HL-60 (cell line): Measurements from ENCODE around the gene EPHX1.

Experiments used
- DNase-seq, 2 experiments: peaks; one replicate each; pipeline ENCODE4 v3.0.0-alpha.2; 2010 to 2020; ENCODE audit warnings: low read depth in 1 of 2, low spot score in 1 of 2
- H3K27ac ChIP-seq: fragments of 250-450 bp; sonication (Bioruptor Pico); replicated peaks from 2 replicates; pipeline ENCODE4 v1.5.1; 2020; ENCODE audit warnings: mild to moderate bottlenecking, moderate library complexity
- H3K27me3 ChIP-seq: fragments of 250-450 bp; sonication (Bioruptor Pico); 2 replicates; pipeline ENCODE4 v1.5.1; 2021; ENCODE audit warnings: mild to moderate bottlenecking, moderate library complexity; ENCODE audit not compliant: insufficient read depth, poor library complexity, severe bottlenecking
- H3K4me3 ChIP-seq: replicated peaks from 2 replicates; pipeline ENCODE4 v1.5.1; 2011; ENCODE audit warnings: mild to moderate bottlenecking, control low read depth, low read length; ENCODE audit not compliant: insufficient read depth
- CTCF ChIP-seq: IDR thresholded peaks from one replicate; pipeline ENCODE4 v1.5.1; 2011; ENCODE audit warnings: low read length, control low read depth, inconsistent platforms; ENCODE audit not compliant: insufficient read depth
- GABPA ChIP-seq: IDR thresholded peaks from 2 replicates; pipeline ENCODE4 v1.6.1; 2012; ENCODE audit warnings: low read depth
- POLR2AphosphoS5 ChIP-seq: IDR thresholded peaks from 2 replicates; pipeline ENCODE4 v1.6.1; 2012; ENCODE audit warnings: low read depth
- REST ChIP-seq: IDR thresholded peaks from 2 replicates; pipeline ENCODE4 v1.6.1; 2012; ENCODE audit warnings: low read depth; ENCODE audit not compliant: insufficient replicate concordance
- SPI1 ChIP-seq: IDR thresholded peaks from 2 replicates; pipeline ENCODE4 v1.6.1; 2012; ENCODE audit warnings: low read depth, mild to moderate bottlenecking, borderline replicate concordance

The EPHX1 gene

GRCh38 chr1:225840713-225841112, 30.8 kb downstream of the EPHX1 start:
- no peak for DNase-seq
- H3K4me3 ChIP-seq, result no peak overlapping the region
- H3K27ac ChIP-seq, result no peak overlapping the region
- H3K27me3 ChIP-seq, result no peaks in the 10 kb centered on the region
- TF ChIP-seq REST, result no peak
- no peak for TF ChIP-seq CTCF
- TF ChIP-seq GABPA, result no peak
- TF ChIP-seq POLR2AphosphoS5, result no peak
- TF ChIP-seq SPI1, result no peak

- H3K27ac ChIP-seq, result no peak overlapping the region
- H3K4me3 ChIP-seq, result no peak overlapping the region
- TF ChIP-seq POLR2AphosphoS5 (0 out of 2 replicates have a peak, but pooled peaks have one; percentile 24), SPI1 (no peak)
- no peaks in the 10 kb centered on the region for H3K27me3 ChIP-seq
- DNase-seq, result no peak
Measured at GRCh38 chr1:225842074-225842473, 32.1 kb downstream of the EPHX1 start.

GRCh38 chr1:225842788-225843425, 33.0 kb downstream of the EPHX1 start:
- DNase-seq, result no peak
- H3K27me3 ChIP-seq, result no peaks in the 10 kb centered on the region
- H3K4me3 ChIP-seq, result no peak overlapping the region
- no peak overlapping the region for H3K27ac ChIP-seq
- no peak for TF ChIP-seq GABPA
- no peak for TF ChIP-seq SPI1
- TF ChIP-seq CTCF, result no peak
- no peak for TF ChIP-seq REST
- TF ChIP-seq POLR2AphosphoS5, result no peak

GRCh38 chr1:225843426-225843795, 33.5 kb downstream of the EPHX1 start:
- no peak for DNase-seq
- H3K4me3 ChIP-seq, result no peak overlapping the region
- no peaks in the 10 kb centered on the region for H3K27me3 ChIP-seq
- no peak overlapping the region for H3K27ac ChIP-seq
- TF ChIP-seq GABPA (no peak), REST (no peak), SPI1 (no peak), CTCF (no peak), POLR2AphosphoS5 (no peak)
